Chondrocyte (in vitro differentiated cells): ENCODE data around the gene PCDHGA5. TPM values are rescaled to one million over a fixed set of nuclear protein-coding genes. Genes with fewer than 3 reads are reported as not detected.
"Not testable (repeated sequence)": the region's sequence is repeated elsewhere in the genome, so short reads cannot be mapped to it uniquely, and the experiment has no call there.

Source experiments
- DNase-seq: peaks from one replicate; pipeline ENCODE4 v3.0.0; 2021; ENCODE audit warnings: mixed read lengths, low spot score
- H3K27ac Mint-ChIP-seq: one replicate; pipeline ENCODE4 v1.8.0; 2021; ENCODE audit warnings: mild to moderate bottlenecking, moderate library complexity, mixed read lengths; ENCODE audit not compliant: unreplicated experiment
- H3K27me3 Mint-ChIP-seq: 2 replicates; pipeline ENCODE4 v1.8.0; 2021; ENCODE audit warnings: low read depth, mixed read lengths
- H3K36me3 Mint-ChIP-seq: 2 replicates; pipeline ENCODE4 v1.8.0; 2021; ENCODE audit warnings: low read depth, mixed read lengths
- H3K4me1 Mint-ChIP-seq: 2 replicates; pipeline ENCODE4 v1.8.0; 2021; ENCODE audit warnings: low read depth, mild to moderate bottlenecking, mixed read lengths
- H3K4me3 Mint-ChIP-seq: one replicate; pipeline ENCODE4 v1.8.0; 2021; ENCODE audit warnings: mild to moderate bottlenecking, moderate library complexity, mixed read lengths; ENCODE audit not compliant: unreplicated experiment
- H3K9me3 Mint-ChIP-seq: 2 replicates; pipeline ENCODE4 v1.8.0; 2021; ENCODE audit warnings: low read depth, mixed read lengths
- total RNA-seq: library from RNA; stranded (reverse); gene quantifications from 3 replicates; pipeline ENCODE4 v1.2.1, GENCODE V29; 2021
- TF ChIP-seq, protein P1 (sequence below): fragments of 200-600 bp; sonication (generic); IDR thresholded peaks from 2 replicates; pipeline ENCODE4 v1.5.0; 2021; ENCODE audit warnings: antibody characterized with exemption, mild to moderate bottlenecking, moderate library complexity

PCDHGA5 gene
- total RNA-seq, 1 donor from 2014 or later: 0.27 TPM

DNA sequence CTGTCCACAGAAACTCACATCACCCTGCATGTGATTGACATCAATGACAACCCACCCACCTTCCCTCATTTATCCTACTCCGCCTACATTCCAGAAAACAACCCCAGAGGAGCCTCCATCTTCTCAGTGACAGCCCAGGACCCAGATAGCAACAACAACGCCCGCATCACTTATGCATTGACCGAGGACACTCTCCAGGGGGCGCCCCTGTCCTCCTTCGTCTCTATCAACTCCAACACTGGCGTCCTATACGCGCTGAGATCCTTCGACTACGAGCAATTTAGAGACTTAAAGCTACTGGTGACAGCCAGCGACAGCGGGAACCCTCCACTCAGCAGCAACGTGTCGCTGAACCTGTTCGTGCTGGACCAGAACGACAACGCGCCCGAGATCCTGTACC, 18.6 kb upstream of the PCDHGA5 start:
- no peaks in the 10 kb centered on the region for H3K27me3 Mint-ChIP-seq
- H3K36me3 Mint-ChIP-seq: peaks cover 4% of the 10 kb centered on the region
- no peak for DNase-seq
- peaks cover 43% of the 10 kb centered on the region for H3K9me3 Mint-ChIP-seq
- no peak overlapping the region for H3K4me3 Mint-ChIP-seq
- TF ChIP-seq, protein P1, sequence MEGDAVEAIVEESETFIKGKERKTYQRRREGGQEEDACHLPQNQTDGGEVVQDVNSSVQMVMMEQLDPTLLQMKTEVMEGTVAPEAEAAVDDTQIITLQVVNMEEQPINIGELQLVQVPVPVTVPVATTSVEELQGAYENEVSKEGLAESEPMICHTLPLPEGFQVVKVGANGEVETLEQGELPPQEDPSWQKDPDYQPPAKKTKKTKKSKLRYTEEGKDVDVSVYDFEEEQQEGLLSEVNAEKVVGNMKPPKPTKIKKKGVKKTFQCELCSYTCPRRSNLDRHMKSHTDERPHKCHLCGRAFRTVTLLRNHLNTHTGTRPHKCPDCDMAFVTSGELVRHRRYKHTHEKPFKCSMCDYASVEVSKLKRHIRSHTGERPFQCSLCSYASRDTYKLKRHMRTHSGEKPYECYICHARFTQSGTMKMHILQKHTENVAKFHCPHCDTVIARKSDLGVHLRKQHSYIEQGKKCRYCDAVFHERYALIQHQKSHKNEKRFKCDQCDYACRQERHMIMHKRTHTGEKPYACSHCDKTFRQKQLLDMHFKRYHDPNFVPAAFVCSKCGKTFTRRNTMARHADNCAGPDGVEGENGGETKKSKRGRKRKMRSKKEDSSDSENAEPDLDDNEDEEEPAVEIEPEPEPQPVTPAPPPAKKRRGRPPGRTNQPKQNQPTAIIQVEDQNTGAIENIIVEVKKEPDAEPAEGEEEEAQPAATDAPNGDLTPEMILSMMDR: no peak
- H3K27ac Mint-ChIP-seq: no peak overlapping the region
- no peaks in the 10 kb centered on the region for H3K4me1 Mint-ChIP-seq

DNA sequence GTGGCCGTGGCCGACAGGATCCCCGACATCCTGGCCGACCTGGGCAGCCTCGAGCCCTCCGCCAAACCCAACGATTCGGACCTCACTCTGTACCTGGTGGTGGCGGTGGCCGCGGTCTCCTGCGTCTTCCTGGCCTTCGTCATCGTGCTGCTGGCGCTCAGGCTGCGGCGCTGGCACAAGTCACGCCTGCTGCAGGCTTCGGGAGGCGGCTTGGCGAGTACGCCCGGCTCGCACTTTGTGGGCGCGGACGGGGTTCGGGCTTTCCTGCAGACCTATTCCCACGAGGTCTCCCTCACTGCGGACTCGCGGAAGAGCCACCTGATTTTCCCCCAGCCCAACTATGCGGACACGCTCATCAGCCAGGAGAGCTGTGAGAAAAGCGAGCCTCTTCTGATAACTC, 17.9 kb upstream of the PCDHGA5 start:
- H3K27me3 Mint-ChIP-seq, H3K27ac Mint-ChIP-seq, H3K36me3 Mint-ChIP-seq, DNase-seq, H3K4me3 Mint-ChIP-seq, H3K4me1 Mint-ChIP-seq: not testable (repeated sequence)
- H3K9me3 Mint-ChIP-seq: peaks cover 44% of the 10 kb centered on the region

DNA sequence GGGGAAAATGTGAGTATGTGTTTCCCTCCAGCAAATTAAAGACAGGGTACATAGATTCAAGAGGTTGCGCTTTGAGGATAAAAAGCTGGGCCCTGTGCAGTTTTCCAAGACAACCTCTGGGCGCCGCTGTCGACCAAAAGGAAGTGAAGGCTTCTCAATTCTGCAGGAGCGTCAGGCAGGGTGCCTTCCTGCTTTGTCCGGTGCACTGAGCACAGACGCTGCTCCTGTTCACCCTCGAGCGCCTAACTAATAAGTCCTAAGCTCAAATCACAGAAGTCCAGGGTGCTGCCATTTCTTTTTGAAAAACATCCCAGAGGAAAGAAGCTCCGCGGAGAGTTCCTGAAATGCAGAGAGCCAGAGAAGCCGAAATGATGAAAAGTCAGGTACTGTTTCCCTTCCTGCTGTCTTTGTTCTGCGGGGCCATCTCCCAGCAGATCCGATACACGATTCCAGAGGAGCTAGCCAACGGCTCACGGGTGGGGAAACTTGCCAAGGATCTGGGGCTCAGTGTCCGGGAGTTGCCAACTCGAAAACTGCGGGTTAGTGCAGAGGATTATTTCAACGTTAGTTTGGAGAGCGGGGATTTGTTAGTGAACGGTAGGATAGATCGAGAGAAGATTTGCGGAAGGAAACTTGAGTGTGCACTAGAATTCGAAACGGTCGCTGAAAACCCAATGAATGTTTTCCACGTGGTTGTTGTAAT, 13.9 kb upstream of the PCDHGA5 start, which contains the start of gene PCDHGB1:
PCDHGB1 (plus strand) TSS at position 183 of the 703 bp plus-strand sequence; CDS start at position 345, 162 bp downstream.
- no peak for DNase-seq
- Mint-ChIP-seq H3K9me3 (peaks cover 39% of the 10 kb centered on the region), H3K4me3 (peak within 1 kb of the TSS; percentile 62), H3K27ac (no peak within 1 kb of the TSS), H3K36me3 (peaks cover 6% of the 10 kb centered on the region), H3K4me1 (no peaks in the 10 kb centered on the region), H3K27me3 (no peaks in the 10 kb centered on the region)
- TF ChIP-seq, protein P1: peak; percentile 62

DNA sequence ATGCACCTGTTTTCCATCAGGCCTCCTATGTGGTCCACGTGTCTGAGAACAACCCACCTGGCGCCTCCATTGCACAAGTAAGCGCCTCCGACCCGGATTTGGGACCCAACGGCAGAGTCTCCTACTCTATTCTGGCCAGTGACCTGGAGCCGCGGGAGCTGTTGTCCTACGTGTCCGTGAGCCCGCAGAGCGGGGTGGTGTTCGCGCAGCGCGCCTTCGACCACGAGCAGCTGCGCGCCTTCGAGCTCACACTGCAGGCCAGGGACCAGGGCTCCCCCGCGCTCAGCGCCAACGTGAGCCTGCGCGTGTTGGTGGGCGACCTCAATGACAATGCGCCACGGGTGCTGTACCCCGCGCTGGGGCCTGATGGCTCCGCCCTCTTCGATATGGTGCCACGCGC, 12.4 kb upstream of the PCDHGA5 start:
- Mint-ChIP-seq H3K27ac (no peak overlapping the region), H3K4me3 (no peak overlapping the region), H3K9me3 (peaks cover 45% of the 10 kb centered on the region), H3K4me1 (no peaks in the 10 kb centered on the region), H3K27me3 (no peaks in the 10 kb centered on the region), H3K36me3 (peaks cover 9% of the 10 kb centered on the region)
- TF ChIP-seq, protein P1: no peak
- DNase-seq: no peak

DNA sequence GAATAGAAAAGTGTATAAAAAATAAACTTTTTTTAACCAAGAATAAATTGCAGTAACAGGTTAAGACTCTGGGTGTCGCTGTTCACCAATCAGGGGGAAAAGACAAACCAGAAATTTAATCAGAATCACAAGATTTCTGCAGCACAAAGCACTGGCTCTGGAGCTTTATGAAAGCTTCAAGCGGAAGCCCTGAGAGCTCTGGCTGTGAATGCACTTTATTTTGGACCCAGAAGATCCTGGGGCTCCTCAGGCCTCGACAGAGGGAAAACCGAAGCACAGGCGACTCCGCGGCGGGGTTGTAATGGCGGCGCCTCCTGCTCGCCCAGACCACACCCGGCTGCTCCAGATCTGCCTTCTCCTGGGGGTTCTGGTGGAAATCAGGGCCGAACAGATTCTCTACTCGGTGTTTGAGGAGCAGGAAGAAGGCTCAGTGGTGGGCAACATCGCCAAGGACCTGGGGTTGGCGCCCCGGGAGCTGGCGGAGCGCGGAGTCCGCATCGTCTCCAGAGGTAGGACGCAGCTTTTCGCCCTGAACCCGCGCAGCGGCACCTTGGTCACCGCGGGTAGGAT, 9.0 kb upstream of the PCDHGA5 start, which contains the start of gene PCDHGA4:
PCDHGA4 (plus strand) TSS at position 122 of the 570 bp plus-strand sequence; CDS start at position 209, 87 bp downstream.
- Mint-ChIP-seq H3K27ac (no peak within 1 kb of the TSS), H3K9me3 (peaks cover 54% of the 10 kb centered on the region), H3K27me3 (no peaks in the 10 kb centered on the region), H3K4me1 (no peaks in the 10 kb centered on the region), H3K36me3 (peaks cover 12% of the 10 kb centered on the region), H3K4me3 (no peak within 1 kb of the TSS)
- TF ChIP-seq, protein P1: peak; percentile 49
- DNase-seq: no peak
